ENCODE data around the gene AP5S1.
"Not testable (repeated sequence)": the region's sequence is repeated elsewhere in the genome, so short reads cannot be mapped to it uniquely, and the experiment has no call there.

Gene AP5S1

GRCh38 chr20:3811467-3812258, 8.7 kb upstream of the AP5S1 start:
- DNase-seq (ENCODE audit: low spot score): peak; percentile 91

GRCh38 chr20:3812259-3812681, 8.1 kb upstream of the AP5S1 start:
- no peak for DNase-seq (ENCODE audit: low spot score)

DNA sequence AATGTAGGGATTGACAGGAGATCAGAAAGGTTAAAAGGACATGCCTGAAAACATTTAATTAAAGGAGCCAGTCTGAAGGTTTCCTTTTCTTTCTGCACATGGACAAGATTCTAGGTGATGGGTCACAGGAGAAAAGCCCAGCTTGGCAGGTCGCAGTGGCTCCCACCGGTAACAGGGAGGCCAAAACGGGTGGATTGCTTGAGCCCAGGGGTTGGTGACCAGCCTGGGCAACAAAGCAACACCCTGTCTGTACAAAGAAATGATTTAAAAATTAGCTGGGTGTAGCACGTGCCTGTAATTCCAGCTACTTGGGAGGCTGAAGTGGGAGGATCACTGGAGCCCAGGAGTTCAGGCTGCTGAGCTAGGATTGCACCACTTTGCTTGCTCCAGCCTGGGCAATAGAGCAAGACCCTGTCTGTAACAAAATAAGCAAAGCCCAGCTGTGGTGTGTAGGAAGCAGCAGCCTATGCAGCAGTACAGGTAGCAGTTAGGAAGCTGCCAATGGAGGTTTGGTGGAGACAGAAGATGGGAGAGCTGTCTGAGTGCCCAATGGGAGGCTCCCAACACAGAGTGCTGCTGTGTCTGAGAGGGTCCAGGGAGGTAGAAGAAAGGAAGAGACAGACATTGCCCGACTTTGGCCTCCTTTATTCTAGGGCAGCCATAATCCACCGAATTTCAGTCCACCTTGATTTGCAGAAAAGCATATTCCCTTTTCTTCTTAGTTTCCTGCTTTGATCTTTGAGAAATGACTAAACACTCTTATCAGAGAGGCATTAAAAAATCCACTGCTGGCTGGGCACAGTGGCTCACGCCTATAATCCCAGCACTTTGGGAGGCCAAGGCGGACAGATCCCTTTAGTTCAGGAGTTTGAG, 7.1 kb upstream of the AP5S1 start:
- DNase-seq (ENCODE audit: low spot score): peak; percentile 10

- peak; percentile 5 for DNase-seq (ENCODE audit: low spot score)
These were observed 6.3 kb upstream of the AP5S1 start for GRCh38 chr20:3813848-3814581.

DNA sequence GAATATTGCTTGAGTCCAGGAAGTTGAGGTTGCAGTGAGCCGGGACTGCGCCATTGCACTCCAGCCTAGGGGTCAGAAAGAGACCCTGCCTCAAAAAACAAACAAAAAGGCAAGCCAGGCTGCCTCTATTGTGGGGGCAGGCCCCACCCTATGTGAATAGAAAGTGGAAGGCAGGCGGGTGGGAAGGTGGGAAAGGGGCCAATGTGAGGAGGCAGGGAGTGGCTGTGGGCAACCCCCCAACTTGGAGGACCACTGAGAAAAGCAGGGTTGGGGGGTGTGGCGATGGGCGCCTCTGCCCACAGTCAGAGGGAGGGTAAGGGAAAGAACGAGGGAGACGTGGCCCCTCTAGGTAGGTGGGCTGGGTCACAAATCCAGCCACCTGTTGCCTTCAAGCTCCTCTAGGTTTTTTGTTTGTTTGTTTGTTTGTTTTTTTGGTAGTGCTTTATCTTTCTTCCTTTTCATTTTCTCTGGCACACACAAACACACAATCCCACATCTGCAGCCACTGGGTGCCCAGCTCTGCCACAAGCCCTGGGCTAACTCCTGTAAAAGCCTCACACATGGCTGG, 5.3 kb upstream of the AP5S1 start:
- peak; percentile 4 for DNase-seq (ENCODE audit: low spot score)

GRCh38 chr20:3815703-3816315, 4.5 kb upstream of the AP5S1 start:
- DNase-seq (ENCODE audit: low spot score): no peak

- peak; percentile 93 for DNase-seq (ENCODE audit: low spot score)
These were observed 1.9 kb upstream of the AP5S1 start for GRCh38 chr20:3818155-3819151.

GRCh38 chr20:3819411-3820047, 818 bp upstream of the AP5S1 start:
- no peak for DNase-seq (ENCODE audit: low spot score)

GRCh38 chr20:3820901-3821727, 767 bp downstream of the AP5S1 start:
- DNase-seq (ENCODE audit: low spot score): no peak

DNA sequence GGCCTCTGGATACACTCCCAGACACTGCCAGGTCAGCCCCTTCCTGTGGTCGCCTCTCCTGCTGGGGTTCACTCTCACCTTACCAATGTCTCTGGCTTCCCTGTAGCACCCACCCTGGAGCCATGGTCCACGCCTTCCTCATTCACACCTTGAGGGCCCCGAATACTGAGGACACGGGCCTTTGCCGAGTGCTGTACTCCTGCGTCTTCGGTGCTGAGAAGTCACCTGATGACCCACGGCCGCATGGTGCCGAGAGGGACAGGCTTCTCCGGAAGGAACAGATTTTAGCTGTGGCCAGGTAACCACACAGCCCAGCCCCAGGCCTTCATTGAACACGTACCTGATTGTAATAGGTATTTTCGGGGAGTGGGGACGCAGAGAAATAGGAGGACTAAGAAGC, 1.6 kb downstream of the AP5S1 start:
- no peak for DNase-seq (ENCODE audit: low spot score)

DNA sequence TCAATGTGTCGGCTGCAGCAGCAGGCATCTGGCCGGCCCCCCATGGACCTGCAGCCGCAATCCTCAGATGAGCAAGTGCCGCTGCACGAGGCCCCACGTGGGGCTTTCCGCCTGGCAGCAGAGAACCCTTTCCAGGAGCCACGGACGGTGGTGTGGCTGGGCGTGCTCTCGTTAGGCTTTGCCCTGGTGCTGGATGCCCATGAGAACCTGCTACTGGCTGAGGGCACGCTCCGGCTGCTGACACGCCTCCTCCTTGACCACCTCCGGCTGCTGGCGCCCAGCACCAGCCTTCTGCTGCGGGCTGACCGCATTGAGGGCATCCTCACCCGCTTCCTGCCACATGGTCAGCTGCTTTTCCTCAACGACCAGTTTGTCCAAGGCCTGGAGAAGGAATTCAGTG, 3.5 kb downstream of the AP5S1 start:
- no peak for DNase-seq (ENCODE audit: low spot score)

- no peak for DNase-seq (ENCODE audit: low spot score)
These were observed 5.2 kb downstream of the AP5S1 start for GRCh38 chr20:3825526-3825925.

- no peak for DNase-seq (ENCODE audit: low spot score)
These were observed 6.1 kb downstream of the AP5S1 start for GRCh38 chr20:3826420-3826819.

DNA sequence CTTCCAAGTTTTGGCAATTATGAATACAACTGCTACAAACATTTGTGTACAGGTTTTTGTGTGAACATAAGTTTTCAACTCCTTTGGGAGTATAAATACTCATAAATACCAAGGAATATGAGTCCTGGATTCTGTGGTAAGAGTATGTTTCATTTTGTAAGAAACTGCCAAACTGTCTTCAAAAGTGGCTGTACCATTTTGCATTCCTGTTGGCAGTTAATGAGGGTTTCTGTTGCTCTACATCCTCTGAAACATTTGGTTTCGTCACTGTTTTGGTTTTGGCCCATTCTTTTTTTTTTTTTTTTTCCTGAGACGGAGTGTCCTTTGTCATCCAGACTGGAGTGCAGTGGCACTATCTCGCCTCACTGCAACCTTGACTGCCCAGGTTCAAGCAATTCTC, 8.5 kb downstream of the AP5S1 start:
- DNase-seq (ENCODE audit: low spot score): no peak

GRCh38 chr20:3829891-3830290, 9.5 kb downstream of the AP5S1 start:
- not testable (repeated sequence) for DNase-seq (ENCODE audit: low spot score)

- DNase-seq (ENCODE audit: low spot score): no peak
These were observed 15.8 kb downstream of the AP5S1 start for GRCh38 chr20:3836132-3836531.

DNA sequence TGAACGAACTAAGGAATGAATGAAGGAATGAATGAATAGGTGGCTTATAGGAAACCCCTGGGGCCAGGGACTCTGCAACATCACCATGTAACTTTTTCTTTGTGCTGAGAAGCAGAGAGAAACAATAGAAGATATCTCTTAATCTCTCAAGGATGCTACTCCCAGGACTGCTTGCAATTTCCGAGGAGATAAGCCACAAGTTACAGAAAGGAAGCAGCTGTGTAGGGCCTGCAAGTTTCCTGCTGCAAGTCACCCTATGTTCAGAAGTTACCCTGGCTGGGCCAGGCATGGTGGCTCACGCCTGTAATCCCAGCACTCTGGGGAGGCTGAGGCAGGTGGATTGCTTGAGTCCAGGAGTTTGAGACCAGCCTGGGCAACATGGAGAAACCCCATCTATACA, 19.0 kb downstream of the AP5S1 start:
- no peak for DNase-seq (ENCODE audit: low spot score)

DNA sequence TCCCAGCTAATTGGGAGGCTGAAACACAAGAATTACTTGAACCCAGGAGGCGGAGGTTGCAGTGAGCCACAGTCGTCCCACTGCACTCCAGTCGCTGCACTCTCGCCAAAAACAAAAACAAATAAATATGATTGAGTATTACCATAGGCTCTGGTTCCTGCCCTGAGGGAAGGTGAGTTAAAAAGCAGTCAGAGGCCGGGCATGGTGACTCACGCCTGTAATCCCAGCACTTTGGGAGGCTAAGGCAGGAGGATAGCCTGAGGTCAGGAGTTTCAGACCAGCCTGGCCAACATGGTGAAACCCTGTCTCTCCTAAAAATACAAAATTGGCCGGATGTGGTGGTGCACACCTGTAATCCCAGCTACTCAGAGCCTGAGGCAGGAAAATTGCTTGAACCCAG, 19.9 kb downstream of the AP5S1 start:
- not testable (repeated sequence) for DNase-seq (ENCODE audit: low spot score)
